ENCODE results near the gene ACP6.

DNA sequence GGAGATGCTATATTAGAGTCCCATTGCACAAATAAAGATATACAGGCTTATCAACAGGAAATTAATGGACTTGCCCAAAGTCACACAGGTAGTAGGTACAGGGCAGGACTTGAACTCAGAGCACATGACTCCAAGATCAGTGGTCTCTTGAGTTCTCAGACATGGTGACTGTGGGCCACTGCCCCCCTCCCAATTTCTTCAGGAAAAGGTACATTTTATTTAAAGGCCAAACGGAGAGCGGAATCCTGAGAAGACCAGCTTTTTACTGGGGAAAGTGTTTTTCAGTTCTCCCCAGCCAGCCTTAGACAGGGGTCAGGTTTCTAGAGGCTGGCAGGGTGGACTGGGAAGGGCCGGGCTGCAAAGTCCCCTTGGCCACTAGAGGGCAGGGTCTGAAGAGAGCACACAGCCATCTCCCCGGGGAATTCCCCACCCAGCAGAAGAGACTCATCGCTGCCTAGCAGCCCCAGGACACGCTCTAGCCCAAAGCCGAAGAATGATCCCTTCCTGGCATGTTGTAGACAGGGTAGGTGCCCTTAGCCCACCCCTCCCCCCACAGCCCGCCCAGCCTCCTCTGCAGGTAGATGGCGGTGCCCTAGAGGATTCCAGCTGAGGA, 29.7 kb downstream of the ACP6 start:
- TF ChIP-seq POLR2AphosphoS5 (IDR thresholded peaks at IDR 0.05; ENCODE audit: borderline replicate concordance, low read depth, low read length) (no peak), EZH2 (IDR thresholded peaks at IDR 0.05) (no peak), FOXP2 (optimal IDR thresholded peaks at IDR 0.05; ENCODE audit: control extremely low read depth, extremely low read length, insufficient read depth) (no peak)
